GM10266 (cell line): Measurements from ENCODE around the gene NR1D1.

ENCODE experiments used
- DNase-seq: peaks from one replicate; pipeline ENCODE4 v3.0.0; 2012; ENCODE audit errors: extremely low spot score
- TF ChIP-seq, protein P1 (sequence below): IDR thresholded peaks from 2 replicates; pipeline ENCODE4 v1.5.1; 2012; ENCODE audit warnings: mild to moderate bottlenecking, low read depth; ENCODE audit not compliant: control insufficient read depth, insufficient read depth; ENCODE audit errors: missing control alignments

NR1D1 gene

DNA sequence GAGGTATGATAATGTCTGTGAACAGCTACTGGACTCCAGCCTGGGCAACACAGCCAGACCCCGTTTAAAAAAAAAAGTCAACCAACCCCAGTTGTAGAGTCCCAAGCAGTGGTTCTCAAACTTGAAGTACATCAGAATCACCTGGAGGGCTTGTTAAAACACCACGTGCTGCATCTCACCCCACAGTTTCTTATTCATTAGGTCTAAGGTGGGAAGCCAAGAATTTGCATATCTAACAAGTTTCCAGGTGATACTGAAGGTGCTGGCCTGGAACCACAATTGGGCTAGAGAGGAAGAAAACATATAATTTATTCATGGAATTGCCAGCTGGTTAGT is 14.7 kb upstream of the NR1D1 start:
- TF ChIP-seq, protein P1, sequence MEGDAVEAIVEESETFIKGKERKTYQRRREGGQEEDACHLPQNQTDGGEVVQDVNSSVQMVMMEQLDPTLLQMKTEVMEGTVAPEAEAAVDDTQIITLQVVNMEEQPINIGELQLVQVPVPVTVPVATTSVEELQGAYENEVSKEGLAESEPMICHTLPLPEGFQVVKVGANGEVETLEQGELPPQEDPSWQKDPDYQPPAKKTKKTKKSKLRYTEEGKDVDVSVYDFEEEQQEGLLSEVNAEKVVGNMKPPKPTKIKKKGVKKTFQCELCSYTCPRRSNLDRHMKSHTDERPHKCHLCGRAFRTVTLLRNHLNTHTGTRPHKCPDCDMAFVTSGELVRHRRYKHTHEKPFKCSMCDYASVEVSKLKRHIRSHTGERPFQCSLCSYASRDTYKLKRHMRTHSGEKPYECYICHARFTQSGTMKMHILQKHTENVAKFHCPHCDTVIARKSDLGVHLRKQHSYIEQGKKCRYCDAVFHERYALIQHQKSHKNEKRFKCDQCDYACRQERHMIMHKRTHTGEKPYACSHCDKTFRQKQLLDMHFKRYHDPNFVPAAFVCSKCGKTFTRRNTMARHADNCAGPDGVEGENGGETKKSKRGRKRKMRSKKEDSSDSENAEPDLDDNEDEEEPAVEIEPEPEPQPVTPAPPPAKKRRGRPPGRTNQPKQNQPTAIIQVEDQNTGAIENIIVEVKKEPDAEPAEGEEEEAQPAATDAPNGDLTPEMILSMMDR, result no peak
- no peak for DNase-seq

DNA sequence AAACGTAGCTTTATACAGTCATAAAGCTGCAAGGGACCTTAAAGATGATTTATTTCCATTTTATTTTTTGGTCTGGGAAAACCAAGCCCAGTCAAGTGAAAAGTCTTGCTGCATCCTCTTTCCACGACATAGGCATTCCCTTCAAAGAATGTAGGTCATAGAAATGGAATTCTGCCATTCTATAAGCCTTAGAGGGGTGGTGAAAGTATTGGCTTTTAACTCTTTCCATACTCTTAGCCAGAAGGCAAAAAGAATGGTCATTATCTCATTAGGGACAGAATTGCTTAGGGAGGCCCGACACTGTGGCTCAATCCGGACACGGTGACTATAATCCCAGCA is 13.5 kb upstream of the NR1D1 start:
- no peak for DNase-seq
- TF ChIP-seq, protein P1, result no peak

DNA sequence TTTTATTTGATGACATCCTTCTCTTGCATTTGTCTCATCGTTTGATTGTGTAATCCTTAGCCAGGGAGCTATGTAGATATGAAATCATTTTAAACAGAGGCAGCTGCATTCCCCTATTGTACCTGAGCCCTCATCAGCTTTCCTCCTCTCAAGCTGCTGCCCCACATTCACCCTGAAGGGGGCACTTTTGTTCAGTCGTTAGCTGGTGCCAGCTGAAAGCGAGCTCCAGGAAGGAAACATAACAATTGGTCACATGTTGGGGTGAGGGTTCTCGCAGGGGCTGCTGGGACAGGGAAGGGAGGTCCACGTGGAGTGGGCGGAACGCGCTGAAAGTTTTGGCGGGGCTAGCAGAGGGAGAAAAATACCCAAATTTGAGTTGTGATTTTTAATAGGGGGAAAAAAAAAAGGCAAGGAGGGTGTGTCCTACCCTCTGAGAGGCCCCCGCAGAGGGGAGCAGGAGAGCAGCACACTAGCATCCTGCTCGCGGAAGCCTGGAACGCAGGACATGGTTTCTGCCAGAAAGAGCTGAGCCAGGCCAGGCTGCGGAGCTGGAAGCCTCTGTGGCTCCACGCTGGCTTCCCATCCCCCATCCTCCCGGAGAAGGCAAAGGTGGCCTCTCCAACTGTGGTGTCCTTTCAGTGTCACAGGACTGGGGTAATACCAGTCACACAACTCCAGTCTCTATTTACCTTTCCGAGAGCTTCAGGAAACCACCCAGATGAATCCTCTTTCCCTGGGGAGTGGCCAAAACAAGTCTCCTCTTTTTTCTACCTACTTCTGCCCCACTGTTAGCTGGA is 12.9 kb upstream of the NR1D1 start:
- peak; percentile 93 for DNase-seq

DNA sequence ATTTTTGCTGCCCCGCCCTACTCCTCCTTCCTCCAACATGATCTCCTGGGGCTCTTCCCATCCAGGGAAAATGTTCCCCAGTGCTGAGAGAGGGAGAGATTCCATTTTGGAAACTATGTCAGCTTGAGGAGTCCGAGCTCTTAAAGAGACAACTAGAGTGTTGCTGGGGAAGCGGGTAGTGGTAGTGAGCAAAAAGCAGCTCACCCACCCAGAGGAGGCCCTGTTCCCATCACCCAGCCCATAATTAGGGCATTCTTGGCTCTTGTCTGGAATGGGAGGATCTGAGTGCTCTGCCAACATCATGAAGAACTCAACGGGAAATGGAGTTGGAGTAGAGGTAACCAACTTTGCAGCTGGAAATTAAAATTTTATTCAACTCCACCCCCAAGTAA is 12.3 kb upstream of the NR1D1 start:
- TF ChIP-seq, protein P1, result no peak
- no peak for DNase-seq

More for the DNA sequence above, 12.9 kb upstream of the NR1D1 start:
- TF ChIP-seq, protein P1, result peak; percentile 59

DNA sequence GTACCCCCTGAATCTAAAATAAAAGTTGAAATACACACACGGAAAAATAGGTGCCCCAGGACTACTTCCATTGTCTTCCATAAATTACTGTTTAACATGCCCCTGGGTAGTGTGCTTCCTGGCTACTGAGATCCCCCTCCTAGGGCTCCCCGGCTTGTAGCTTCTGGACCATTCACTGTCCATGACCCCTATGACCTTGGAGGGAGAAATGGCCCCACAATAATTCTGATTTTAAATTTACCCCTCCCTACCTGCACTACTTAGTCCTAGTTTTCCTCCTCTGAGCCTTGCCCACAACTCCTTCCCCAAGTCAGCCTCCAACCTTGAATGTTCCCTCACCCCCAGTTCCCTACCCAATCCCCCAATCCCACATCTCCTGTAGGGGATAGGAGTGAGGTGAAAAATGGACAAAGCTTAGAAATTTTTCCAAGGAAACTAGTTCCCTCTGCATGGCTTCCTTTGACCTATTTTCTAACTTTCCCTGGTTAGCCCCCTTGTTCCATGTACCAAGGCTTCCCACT is 11.9 kb upstream of the NR1D1 start:
- TF ChIP-seq, protein P1, result no peak
- no peak for DNase-seq

DNA sequence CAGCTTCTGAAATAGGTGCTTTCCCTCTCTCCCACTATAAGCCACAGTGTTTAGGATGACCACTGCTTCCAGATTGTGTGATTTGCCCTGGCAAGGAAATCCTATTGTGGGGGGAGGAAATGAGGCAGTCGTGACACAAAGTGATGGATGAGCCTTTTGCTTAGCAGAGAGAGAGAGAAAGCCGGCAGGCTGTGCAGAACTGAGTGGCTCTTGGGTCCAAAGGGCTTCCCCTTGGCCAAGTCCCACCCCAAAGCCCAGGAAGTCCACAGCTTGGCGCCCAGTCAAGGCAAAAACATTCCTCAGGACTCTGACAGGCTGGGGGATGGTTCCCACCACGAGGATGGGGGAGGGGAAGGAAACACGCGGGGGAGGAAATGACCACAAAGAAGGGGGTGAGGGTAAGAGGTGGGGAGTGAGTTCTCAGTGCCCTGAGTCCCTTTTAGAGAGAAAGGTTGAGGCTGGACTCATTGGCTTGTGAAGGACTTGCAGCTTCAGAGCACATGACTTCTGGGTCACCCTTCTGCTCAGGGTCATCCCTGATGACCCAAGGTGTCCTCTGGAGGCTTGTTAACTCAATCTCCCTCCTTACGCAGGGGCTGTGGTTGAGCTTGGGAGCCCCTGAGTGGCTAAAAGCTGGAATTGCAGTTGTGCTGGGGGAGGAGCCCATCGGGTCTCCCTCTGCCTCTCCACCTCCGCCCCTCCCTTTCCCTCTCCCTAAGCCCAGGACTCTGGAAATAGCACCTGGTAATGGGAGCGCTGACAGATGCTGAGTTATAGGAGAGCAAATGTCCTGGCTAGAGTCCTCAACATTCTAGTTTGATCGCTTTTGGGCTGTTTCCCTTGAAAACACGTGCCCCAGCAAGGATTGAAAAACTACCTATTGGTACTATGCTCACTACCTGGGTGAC is 11.1 kb upstream of the NR1D1 start:
- peak; percentile 81 for DNase-seq
- TF ChIP-seq, protein P1, result peak; percentile 91
